ENCODE results near the gene PCMTD2. TPM values are rescaled to one million over a fixed set of nuclear protein-coding genes. Genes with fewer than 3 reads are reported as not detected.

PCMTD2 gene
- total RNA-seq, 1 experiment from 2014 or later = 52.0 TPM

- H3K27me3 ChIP-seq (ENCODE audit: insufficient read depth, low read length) = no peaks in the 10 kb centered on the region
- H4K20me1 ChIP-seq (ENCODE audit: control insufficient read depth, insufficient read depth, insufficient read length) = peaks cover 2% of the 10 kb centered on the region
- H3K9me3 ChIP-seq (ENCODE audit: control insufficient read depth, low read depth, low read length) = no peaks in the 10 kb centered on the region
- no peak overlapping the region for H3T11ph ChIP-seq (ENCODE audit: low read length)
- no peak overlapping the region for H2AK5ac ChIP-seq (ENCODE audit: insufficient read length, low read length)
- H3K56ac ChIP-seq (ENCODE audit: insufficient read length, low read depth, low read length) = no peak overlapping the region
- H4K91ac ChIP-seq (ENCODE audit: insufficient read length, low read depth, low read length) = no peak overlapping the region
- Mint-ChIP-seq H3K27ac (no peak overlapping the region; a peak in 1 of 7 replicates), H3K4me3 (no peak overlapping the region), H3K4me1 (peaks cover 10 to 12% of the 10 kb centered on the region in 2 experiments), H3K27me3 (ENCODE audit: low read depth) (peaks cover under 1% of the 10 kb centered on the region), H3K9me3 (no peaks in the 10 kb centered on the region), H3K36me3 (ENCODE audit: insufficient read depth in 1 of 3, low read depth in 3 of 3) (no peaks in the 10 kb centered on the region; a peak in 1 of 7 replicates)
- H3K4ac ChIP-seq (ENCODE audit: low read depth, low read length) = no peak overlapping the region
- H3K23me2 ChIP-seq (ENCODE audit: insufficient read length, low read depth, low read length, poor library complexity, severe bottlenecking) = peaks cover 2% of the 10 kb centered on the region
- no peak for TF ChIP-seq CTCF (conservative IDR thresholded peaks at IDR 0.05)
- H3K18ac ChIP-seq (ENCODE audit: insufficient read length, low read depth, low read length) = no peak overlapping the region
- H3K4me2 ChIP-seq (ENCODE audit: insufficient read depth, insufficient read length, low read length) = no peak overlapping the region
- no peak overlapping the region for H2AFZ ChIP-seq (ENCODE audit: low read length)
- no peak overlapping the region for H2BK5ac ChIP-seq (ENCODE audit: insufficient read length, low read length)
- H3K79me2 ChIP-seq (ENCODE audit: insufficient read depth, low read length) = no peaks in the 10 kb centered on the region
- DNase-seq = no peak
- H3K14ac ChIP-seq (ENCODE audit: insufficient read depth, low read length) = no peak overlapping the region
- H3K79me1 ChIP-seq (ENCODE audit: insufficient read depth, low read depth, low read length, poor library complexity, severe bottlenecking) = no peaks in the 10 kb centered on the region
- no peak overlapping the region for H3K9ac ChIP-seq (ENCODE audit: extremely low read depth, insufficient read length, low read length)
- H2BK20ac ChIP-seq (ENCODE audit: low read depth, low read length, poor library complexity, severe bottlenecking) = no peak overlapping the region
- no peak overlapping the region for H2BK15ac ChIP-seq (ENCODE audit: low read depth, low read length)
- no peak overlapping the region for H2BK12ac ChIP-seq (ENCODE audit: insufficient read length, low read depth, low read length)
- no peak overlapping the region for H4K5ac ChIP-seq (ENCODE audit: insufficient read length, low read depth, low read length)
- H4K8ac ChIP-seq (replicated peaks; ENCODE audit: insufficient read length, low read depth, low read length) = no peak overlapping the region
- H3K27ac ChIP-seq (ENCODE audit: insufficient read length, low read depth, low read length) = no peak overlapping the region
- no peak overlapping the region for H3K23ac ChIP-seq (ENCODE audit: insufficient read length, low read depth, low read length)
- no peaks in the 10 kb centered on the region for H3K4me1 ChIP-seq (ENCODE audit: insufficient read depth, low read length)
- no peak overlapping the region for H2BK120ac ChIP-seq (ENCODE audit: low read depth, low read length, poor library complexity, severe bottlenecking)
- no CpG with 5 or more reads among the region's 25 CpGs for WGBS (ENCODE audit: extremely low coverage, insufficient read length, low lambda C conversion rate)
These were observed 47.6 kb upstream of the PCMTD2 start for GRCh38 chr20:64207641-64208590.
